Mucosa of stomach (tissue), 1 donor: Measurements from ENCODE around the gene DDX11.
"Not testable (repeated sequence)": the region's sequence is repeated elsewhere in the genome, so short reads cannot be mapped to it uniquely, and the experiment has no call there.

ENCODE experiments used
- H3K27me3 ChIP-seq: one replicate; pipeline ENCODE4 v1.7.0; 2013; ENCODE audit warnings: mild to moderate bottlenecking, low read length; ENCODE audit not compliant: control insufficient read depth, insufficient read depth
- H3K36me3 ChIP-seq: one replicate; pipeline ENCODE4 v1.7.0; 2013; ENCODE audit warnings: low read length; ENCODE audit not compliant: control insufficient read depth, insufficient read depth
- H3K4me1 ChIP-seq: one replicate; pipeline ENCODE4 v1.7.0; 2013; ENCODE audit warnings: mild to moderate bottlenecking, low read length; ENCODE audit not compliant: control insufficient read depth, insufficient read depth
- H3K4me3 ChIP-seq: one replicate; pipeline ENCODE4 v1.7.0; 2013; ENCODE audit warnings: low read length
- H3K9ac ChIP-seq: one replicate; pipeline ENCODE4 v1.7.0; 2013; ENCODE audit warnings: mild to moderate bottlenecking, low read length, moderate library complexity
- H3K9me3 ChIP-seq: one replicate; pipeline ENCODE4 v1.7.0; 2013; ENCODE audit warnings: mild to moderate bottlenecking, low read length, moderate library complexity; ENCODE audit not compliant: control insufficient read depth
- donor health status: Pancreatic carcinoma.

Gene DDX11

DNA sequence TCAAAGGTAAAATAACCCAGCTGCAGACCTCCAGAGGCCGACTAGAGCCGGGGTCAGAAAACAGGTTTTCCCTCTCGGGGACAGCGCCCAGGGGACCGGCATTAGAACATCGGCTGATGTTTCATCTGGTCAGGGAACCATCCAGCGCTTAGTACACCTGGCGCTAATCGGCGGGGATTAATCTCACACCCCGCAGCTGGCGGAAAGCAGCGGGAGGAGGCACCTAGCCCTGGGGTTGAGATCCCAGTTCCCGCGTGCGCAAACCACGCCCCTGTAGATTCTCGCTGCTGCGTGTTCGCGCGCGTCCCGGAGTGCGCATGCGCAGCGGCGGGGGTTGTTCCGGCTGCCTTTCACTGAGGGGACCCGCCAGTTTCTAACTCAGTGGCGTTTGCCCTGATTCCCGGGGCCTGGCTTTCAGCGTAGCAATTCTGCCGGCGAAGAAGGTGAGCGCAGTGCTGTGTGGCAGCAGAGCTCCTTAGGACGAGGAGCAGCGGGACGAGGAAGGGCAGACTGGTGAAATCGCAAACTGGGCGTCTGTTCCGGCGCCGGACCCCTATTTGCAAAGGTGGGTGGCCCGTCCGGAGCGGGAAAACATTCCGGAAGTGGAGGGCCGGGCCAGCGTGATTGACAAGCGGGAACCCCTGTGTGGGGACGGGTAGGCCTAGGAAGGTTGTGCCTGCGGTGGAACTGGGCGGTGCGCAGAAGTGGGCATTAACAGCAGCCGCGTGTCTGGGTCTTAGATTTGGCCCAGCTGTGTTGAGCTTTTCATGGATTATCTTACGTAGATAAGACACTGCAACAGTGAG, at the start of gene DDX11:
Gene DDX11, plus strand, starts transcription at position 334 of the 806 bp plus-strand sequence. CDS start 4,534 bp downstream, outside the sequence.
- H3K4me1 ChIP-seq, H3K27me3 ChIP-seq, H3K36me3 ChIP-seq, H3K9me3 ChIP-seq: not testable (repeated sequence)
- Histone ChIP-seq H3K9ac (peak within 1 kb of the TSS; percentile 82), H3K4me3 (peak within 1 kb of the TSS; percentile 82)

GRCh38 chr12:31026202-31026601, 47.5 kb upstream of the DDX11 start:
- Histone ChIP-seq H3K4me3 (no peak overlapping the region), H3K27me3 (no peaks in the 10 kb centered on the region), H3K9me3 (no peaks in the 10 kb centered on the region), H3K4me1 (no peaks in the 10 kb centered on the region), H3K36me3 (no peaks in the 10 kb centered on the region), H3K9ac (no peak overlapping the region)

DNA sequence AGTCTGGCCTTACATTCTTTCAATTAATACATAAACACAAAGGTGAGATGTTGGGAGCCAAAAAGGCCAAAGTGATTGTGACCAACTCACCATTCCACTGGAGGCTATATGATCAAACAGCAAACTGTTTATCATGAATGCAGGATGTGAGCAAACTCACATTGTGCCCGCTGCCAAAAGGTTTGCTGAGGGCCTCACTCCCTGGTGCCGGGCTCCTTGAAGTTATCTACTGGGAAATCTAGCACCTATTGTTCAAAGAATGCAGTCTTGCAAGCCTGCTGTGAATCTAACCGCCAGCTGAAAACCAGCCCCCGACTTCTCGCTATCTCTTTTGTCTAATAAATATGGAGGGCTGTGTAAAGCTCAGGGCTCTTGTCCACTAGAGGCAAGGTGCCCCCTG, 46.7 kb upstream of the DDX11 start:
- not testable (repeated sequence) for H3K9ac ChIP-seq, H3K4me1 ChIP-seq, H3K36me3 ChIP-seq, H3K4me3 ChIP-seq, H3K9me3 ChIP-seq, H3K27me3 ChIP-seq

DNA sequence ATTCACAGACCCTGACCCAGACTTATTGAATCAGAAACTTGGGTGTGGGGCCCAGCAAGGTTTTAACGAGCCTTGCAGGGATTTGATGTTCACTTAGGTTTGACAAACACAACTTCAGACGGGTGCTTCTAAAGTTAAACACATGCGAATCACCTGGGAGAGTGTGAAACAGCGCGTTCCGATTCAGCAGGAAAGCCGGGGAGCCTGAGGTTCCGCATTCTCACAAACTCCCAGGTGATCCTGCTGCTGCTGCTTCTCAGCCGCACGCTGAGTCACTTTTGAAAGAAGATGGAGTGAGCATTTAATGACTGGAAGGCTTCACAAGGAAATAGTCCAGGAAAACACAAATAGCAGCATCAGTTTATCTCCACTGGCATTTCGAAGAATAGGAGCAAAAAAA, 44.2 kb upstream of the DDX11 start:
- H3K27me3 ChIP-seq, result no peaks in the 10 kb centered on the region
- H3K9ac ChIP-seq, result no peak overlapping the region
- no peaks in the 10 kb centered on the region for H3K4me1 ChIP-seq
- H3K9me3 ChIP-seq, result no peaks in the 10 kb centered on the region
- no peaks in the 10 kb centered on the region for H3K36me3 ChIP-seq
- H3K4me3 ChIP-seq, result no peak overlapping the region

- H3K9me3 ChIP-seq, result no peaks in the 10 kb centered on the region
- no peak overlapping the region for H3K9ac ChIP-seq
- no peaks in the 10 kb centered on the region for H3K27me3 ChIP-seq
- no peaks in the 10 kb centered on the region for H3K36me3 ChIP-seq
- no peak overlapping the region for H3K4me3 ChIP-seq
- no peaks in the 10 kb centered on the region for H3K4me1 ChIP-seq
These were observed 43.6 kb upstream of the DDX11 start for GRCh38 chr12:31029916-31030562.

- no peaks in the 10 kb centered on the region for H3K36me3 ChIP-seq
- no peaks in the 10 kb centered on the region for H3K27me3 ChIP-seq
- no peak overlapping the region for H3K9ac ChIP-seq
- H3K4me1 ChIP-seq, result no peaks in the 10 kb centered on the region
- no peak overlapping the region for H3K4me3 ChIP-seq
- no peaks in the 10 kb centered on the region for H3K9me3 ChIP-seq
These were observed 41.7 kb upstream of the DDX11 start for GRCh38 chr12:31031951-31032335.

GRCh38 chr12:31033146-31033545, 40.5 kb upstream of the DDX11 start:
- Histone ChIP-seq H3K4me1 (no peaks in the 10 kb centered on the region), H3K9ac (no peak overlapping the region)

GRCh38 chr12:31033681-31034080, 40.0 kb upstream of the DDX11 start:
- Histone ChIP-seq H3K9me3 (no peaks in the 10 kb centered on the region), H3K9ac (no peak overlapping the region), H3K36me3 (no peaks in the 10 kb centered on the region), H3K4me3 (no peak overlapping the region), H3K27me3 (no peaks in the 10 kb centered on the region), H3K4me1 (no peaks in the 10 kb centered on the region)

More at GRCh38 chr12:31033146-31033545, 40.5 kb upstream of the DDX11 start:
- no peak overlapping the region for H3K4me3 ChIP-seq
- H3K9me3 ChIP-seq, result no peaks in the 10 kb centered on the region
- no peaks in the 10 kb centered on the region for H3K36me3 ChIP-seq
- no peaks in the 10 kb centered on the region for H3K27me3 ChIP-seq

DNA sequence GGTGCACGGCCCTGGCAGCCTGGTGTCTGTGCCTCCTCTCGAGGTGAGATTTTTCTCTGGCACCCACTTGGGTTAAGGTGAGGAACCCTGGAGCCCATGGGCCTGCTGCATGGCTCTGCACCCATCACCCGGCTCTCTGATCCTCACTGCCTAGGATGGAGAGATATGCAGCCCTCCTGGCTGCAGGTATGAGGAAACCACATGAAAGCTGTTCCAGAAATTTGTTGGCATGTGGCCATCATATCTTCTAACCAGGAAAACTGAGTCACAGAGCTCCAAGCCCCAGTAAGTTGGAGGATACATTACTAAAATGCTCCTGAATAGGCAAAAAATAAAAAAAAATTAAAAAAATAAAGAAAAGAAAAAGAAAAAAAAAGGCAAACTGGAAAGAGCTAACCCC, 39.3 kb upstream of the DDX11 start:
- Histone ChIP-seq H3K4me3 (no peak overlapping the region), H3K36me3 (no peaks in the 10 kb centered on the region), H3K4me1 (no peaks in the 10 kb centered on the region), H3K9me3 (no peaks in the 10 kb centered on the region), H3K27me3 (no peaks in the 10 kb centered on the region), H3K9ac (no peak overlapping the region)

DNA sequence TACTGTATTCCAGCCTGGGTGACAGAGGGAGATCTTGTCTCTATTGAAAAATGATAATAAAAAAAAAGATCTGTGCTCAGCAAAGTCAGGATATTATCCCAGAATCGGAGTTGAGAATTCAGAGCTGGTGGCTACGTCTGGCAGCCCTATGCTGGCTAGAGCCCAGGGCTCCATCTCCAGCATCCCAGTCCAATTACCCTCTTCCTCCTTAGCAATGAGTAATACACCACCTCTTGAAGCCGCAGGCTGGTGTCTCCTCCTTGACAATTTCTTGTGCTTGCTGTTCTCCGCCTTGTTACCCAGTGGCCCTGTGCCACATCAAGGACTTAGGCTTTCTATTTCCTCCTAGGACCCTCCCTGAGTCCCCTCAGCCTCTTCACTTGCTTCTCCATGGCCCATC, 38.4 kb upstream of the DDX11 start:
- no peaks in the 10 kb centered on the region for H3K4me1 ChIP-seq
- H3K9me3 ChIP-seq, result no peaks in the 10 kb centered on the region
- no peak overlapping the region for H3K9ac ChIP-seq
- H3K36me3 ChIP-seq, result no peaks in the 10 kb centered on the region
- H3K27me3 ChIP-seq, result no peaks in the 10 kb centered on the region
- no peak overlapping the region for H3K4me3 ChIP-seq

DNA sequence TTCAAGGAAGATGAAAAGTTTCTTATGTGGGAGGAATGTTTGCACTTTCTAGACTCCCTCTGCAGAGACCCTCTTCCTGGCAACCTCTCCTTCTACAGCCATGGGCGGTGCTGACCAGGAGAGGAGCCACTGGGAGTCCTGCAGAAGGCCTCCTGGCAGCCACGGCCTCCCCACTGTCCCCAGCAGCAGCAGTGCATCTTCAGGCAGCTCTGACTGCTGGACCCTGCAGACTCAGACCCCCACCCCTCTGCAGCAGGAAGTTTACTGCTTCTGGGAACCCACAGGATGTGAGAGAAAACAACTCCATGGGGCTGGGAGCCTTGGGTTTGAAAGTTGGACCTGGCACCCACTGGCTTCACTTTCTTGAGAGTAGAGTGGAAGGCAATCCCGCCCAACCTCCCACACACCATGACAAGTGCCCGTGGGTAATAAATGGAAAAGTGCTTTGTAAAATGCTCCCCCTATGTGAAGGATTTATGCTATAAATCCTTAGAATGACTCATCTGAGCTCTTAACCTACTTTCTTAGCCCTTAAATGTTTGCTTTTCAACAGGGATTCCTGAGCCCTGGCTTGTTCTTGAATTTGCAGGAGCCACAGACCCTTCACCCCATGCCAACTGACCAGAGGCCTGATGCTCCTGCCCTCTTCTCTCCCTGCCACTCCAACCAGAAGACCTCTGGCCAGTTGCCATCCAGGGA, 37.5 kb upstream of the DDX11 start:
- Histone ChIP-seq H3K4me1 (no peaks in the 10 kb centered on the region), H3K4me3 (no peak overlapping the region), H3K36me3 (no peaks in the 10 kb centered on the region), H3K9ac (no peak overlapping the region), H3K27me3 (no peaks in the 10 kb centered on the region), H3K9me3 (no peaks in the 10 kb centered on the region)

- no peaks in the 10 kb centered on the region for H3K27me3 ChIP-seq
- no peaks in the 10 kb centered on the region for H3K4me1 ChIP-seq
- H3K9me3 ChIP-seq, result no peaks in the 10 kb centered on the region
- H3K9ac ChIP-seq, result no peak overlapping the region
- no peaks in the 10 kb centered on the region for H3K36me3 ChIP-seq
- H3K4me3 ChIP-seq, result no peak overlapping the region
These were observed 36.6 kb upstream of the DDX11 start for GRCh38 chr12:31037028-31037427.
